HEK293T (cell line): Measurements from ENCODE around the gene NFIC.

Source experiments
- ARNT ChIP-seq: fragments of 450-650 bp; IDR thresholded peaks from 2 replicates; pipeline ENCODE4 v1.6.1; 2017; ENCODE audit warnings: mild to moderate bottlenecking
- BHLHE40 ChIP-seq: fragments of 450-650 bp; IDR thresholded peaks from 2 replicates; pipeline ENCODE4 v1.6.1; 2016; ENCODE audit warnings: mild to moderate bottlenecking, moderate library complexity, borderline replicate concordance
- CTBP1 ChIP-seq: fragments of 450-650 bp; IDR thresholded peaks from 2 replicates; pipeline ENCODE4 v1.6.1; 2016; ENCODE audit warnings: borderline replicate concordance
- ELF4 ChIP-seq: fragments of 450-650 bp; IDR thresholded peaks from 2 replicates; pipeline ENCODE4 v1.6.1; 2017; ENCODE audit warnings: antibody characterized with exemption
- FOXA1 ChIP-seq: fragments of 450-650 bp; IDR thresholded peaks from 2 replicates; pipeline ENCODE4 v1.6.1; 2016; ENCODE audit warnings: mild to moderate bottlenecking
- FOXK2 ChIP-seq: fragments of 450-650 bp; IDR thresholded peaks from 2 replicates; pipeline ENCODE4 v1.6.1; 2016; ENCODE audit warnings: mild to moderate bottlenecking
- SP1 ChIP-seq: fragments of 450-650 bp; IDR thresholded peaks from 2 replicates; pipeline ENCODE4 v1.6.1; 2017
- SUZ12 ChIP-seq: fragments of 450-650 bp; IDR thresholded peaks from 2 replicates; pipeline ENCODE4 v1.6.1; 2016; ENCODE audit warnings: mild to moderate bottlenecking

- no peak for TF ChIP-seq ELF4
- no peak for TF ChIP-seq FOXA1
- no peak for TF ChIP-seq SP1
- TF ChIP-seq BHLHE40 = no peak
- TF ChIP-seq CTBP1 = no peak
- no peak for TF ChIP-seq SUZ12
- no peak for TF ChIP-seq FOXK2
- TF ChIP-seq ARNT = no peak
These were observed 149.6 kb downstream of the NFIC start for GRCh38 chr19:3515891-3516422.
